ENCODE measurements around the gene M6PR.

GRCh38 chr12:8909752-8910151 lies 39.7 kb downstream of the M6PR start:
- TF ChIP-seq, protein P1, sequence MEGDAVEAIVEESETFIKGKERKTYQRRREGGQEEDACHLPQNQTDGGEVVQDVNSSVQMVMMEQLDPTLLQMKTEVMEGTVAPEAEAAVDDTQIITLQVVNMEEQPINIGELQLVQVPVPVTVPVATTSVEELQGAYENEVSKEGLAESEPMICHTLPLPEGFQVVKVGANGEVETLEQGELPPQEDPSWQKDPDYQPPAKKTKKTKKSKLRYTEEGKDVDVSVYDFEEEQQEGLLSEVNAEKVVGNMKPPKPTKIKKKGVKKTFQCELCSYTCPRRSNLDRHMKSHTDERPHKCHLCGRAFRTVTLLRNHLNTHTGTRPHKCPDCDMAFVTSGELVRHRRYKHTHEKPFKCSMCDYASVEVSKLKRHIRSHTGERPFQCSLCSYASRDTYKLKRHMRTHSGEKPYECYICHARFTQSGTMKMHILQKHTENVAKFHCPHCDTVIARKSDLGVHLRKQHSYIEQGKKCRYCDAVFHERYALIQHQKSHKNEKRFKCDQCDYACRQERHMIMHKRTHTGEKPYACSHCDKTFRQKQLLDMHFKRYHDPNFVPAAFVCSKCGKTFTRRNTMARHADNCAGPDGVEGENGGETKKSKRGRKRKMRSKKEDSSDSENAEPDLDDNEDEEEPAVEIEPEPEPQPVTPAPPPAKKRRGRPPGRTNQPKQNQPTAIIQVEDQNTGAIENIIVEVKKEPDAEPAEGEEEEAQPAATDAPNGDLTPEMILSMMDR (IDR thresholded peaks at IDR 0.05): no peak
- TF ChIP-seq POLR2A (IDR thresholded peaks at IDR 0.05) (no peak), POLR2AphosphoS5 (IDR thresholded peaks at IDR 0.05) (no peak), EP300 (IDR thresholded peaks at IDR 0.05) (no peak)
